GM06990 (cell line): ENCODE data around the gene ADAMTS6.

Experiments used
- DNase-seq: peaks from one replicate; pipeline ENCODE4 v3.0.0-alpha.2; 2011; ENCODE audit not compliant: insufficient read length; ENCODE audit errors: extremely low read depth
- H3K27me3 ChIP-seq: replicated peaks from 2 replicates; pipeline ENCODE4 v1.6.0; 2011; ENCODE audit warnings: low read length; ENCODE audit not compliant: control insufficient read depth, insufficient read depth
- H3K36me3 ChIP-seq: 2 replicates; pipeline ENCODE4 v1.5.1; 2011; ENCODE audit warnings: low read length; ENCODE audit not compliant: control insufficient read depth, insufficient read depth
- H3K4me3 ChIP-seq: replicated peaks from 2 replicates; pipeline ENCODE4 v1.5.1; 2011; ENCODE audit warnings: low read depth, mild to moderate bottlenecking, control low read depth, low read length
- CTCF ChIP-seq: IDR thresholded peaks from 2 replicates; pipeline ENCODE4 v1.5.1; 2011; ENCODE audit warnings: low read length, control low read depth, mild to moderate bottlenecking, inconsistent platforms; ENCODE audit not compliant: insufficient read depth, poor library complexity, severe bottlenecking

ADAMTS6 gene

GRCh38 chr5:65105301-65105700 is 376.4 kb downstream of the ADAMTS6 start:
- Histone ChIP-seq H3K36me3 (no peaks in the 10 kb centered on the region), H3K4me3 (no peak overlapping the region), H3K27me3 (no peaks in the 10 kb centered on the region)
- DNase-seq: peak; percentile 36
- TF ChIP-seq CTCF: no peak

DNA sequence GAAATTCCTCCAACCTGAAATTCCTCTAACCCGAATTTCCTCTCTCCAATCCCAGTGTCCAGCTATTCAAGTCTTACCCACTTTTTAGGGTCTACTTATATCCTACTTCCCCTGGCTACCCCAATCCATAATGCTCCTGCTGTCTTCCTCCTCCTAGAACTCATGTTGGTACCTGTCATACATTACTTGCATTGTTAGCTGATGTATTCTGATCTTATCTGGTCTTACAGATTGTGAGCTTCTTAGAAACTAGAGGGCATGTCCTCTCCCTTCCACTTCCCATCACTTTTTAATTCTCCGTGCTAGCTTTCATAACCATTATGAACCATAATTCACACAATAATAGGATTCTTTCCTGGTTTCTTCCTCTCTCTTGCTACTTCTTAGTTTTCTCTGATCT is 376.9 kb downstream of the ADAMTS6 start:
- TF ChIP-seq CTCF: no peak
- Histone ChIP-seq H3K27me3 (no peaks in the 10 kb centered on the region), H3K36me3 (no peaks in the 10 kb centered on the region), H3K4me3 (no peak overlapping the region)
- DNase-seq: no peak

DNA sequence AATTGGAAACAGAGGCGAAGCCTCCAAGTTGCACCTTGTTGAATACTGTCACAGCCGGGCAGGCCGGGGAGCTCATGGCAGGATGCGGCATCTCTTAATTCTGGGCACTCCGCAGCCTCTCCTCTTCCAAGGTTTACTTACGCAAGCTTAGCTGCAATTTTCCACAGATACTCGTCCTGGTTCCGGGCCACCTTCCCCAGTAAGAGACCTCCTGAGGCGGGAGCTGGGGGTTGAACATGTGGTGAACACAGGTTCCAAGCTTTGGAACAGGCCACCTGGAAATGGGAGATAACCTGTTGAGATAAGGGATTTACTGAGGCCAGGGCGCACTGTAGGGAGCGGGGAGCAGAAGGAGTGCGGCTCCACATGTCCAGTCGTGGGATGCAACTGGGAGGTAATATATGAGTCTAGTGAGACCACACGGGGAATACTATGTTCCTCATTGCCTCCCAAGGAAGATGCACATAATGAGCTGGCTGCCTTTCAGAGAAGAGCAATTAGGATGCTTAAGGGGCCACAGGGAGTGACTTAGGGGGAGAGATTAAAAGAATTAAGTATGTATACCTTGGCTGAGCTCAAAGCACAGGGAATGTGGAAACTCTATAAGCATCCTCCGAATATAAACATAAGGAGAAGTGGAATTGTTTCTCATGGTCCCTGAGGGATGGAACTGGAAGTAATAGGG is 377.8 kb downstream of the ADAMTS6 start:
- DNase-seq: no peak
- peak overlapping the region; percentile 71 for H3K4me3 ChIP-seq
- H3K36me3 ChIP-seq: no peaks in the 10 kb centered on the region
- no peaks in the 10 kb centered on the region for H3K27me3 ChIP-seq
- no peak for TF ChIP-seq CTCF

- Histone ChIP-seq H3K27me3 (no peaks in the 10 kb centered on the region), H3K36me3 (no peaks in the 10 kb centered on the region), H3K4me3 (peak overlapping the region; percentile 71)
- TF ChIP-seq CTCF: peak; percentile 52
- peak; percentile 75 for DNase-seq
Observed at GRCh38 chr5:65102976-65103711, 378.6 kb downstream of the ADAMTS6 start.

- H3K27me3 ChIP-seq: no peaks in the 10 kb centered on the region
- no peak for DNase-seq
- H3K4me3 ChIP-seq: peak overlapping the region; percentile 71
- H3K36me3 ChIP-seq: no peaks in the 10 kb centered on the region
- no peak for TF ChIP-seq CTCF
Observed at GRCh38 chr5:65102371-65102975, 379.2 kb downstream of the ADAMTS6 start.
